ENCODE results near the gene ZNF239.

GRCh38 chr10:43596546-43596945 is 22.1 kb upstream of the ZNF239 start:
- TF ChIP-seq POLR2A (IDR thresholded peaks at IDR 0.05; ENCODE audit: low read depth, low read length) (no peak), TAF1 (IDR thresholded peaks at IDR 0.05; ENCODE audit: borderline replicate concordance, low read depth, low read length) (no peak)

Measured in GM12892 (cell line).